BE2C (cell line): Measurements from ENCODE around the gene ZMAT1. TPM values are rescaled to one million over a fixed set of nuclear protein-coding genes. Genes with fewer than 3 reads are reported as not detected.
"Not testable (repeated sequence)": the region's sequence is repeated elsewhere in the genome, so short reads cannot be mapped to it uniquely, and the experiment has no call there.

Source experiments
- DNase-seq: peaks from one replicate; pipeline ENCODE4 v3.0.0-alpha.2; 2020
- H3K27me3 ChIP-seq: fragments of 250-450 bp; sonication (Bioruptor Pico); 2 replicates; pipeline ENCODE4 v1.5.1; 2020; ENCODE audit warnings: mild to moderate bottlenecking
- H3K36me3 ChIP-seq: fragments of 250-450 bp; sonication (Bioruptor Pico); 2 replicates; pipeline ENCODE4 v1.5.1; 2020; ENCODE audit warnings: mild to moderate bottlenecking
- H3K4me1 ChIP-seq: fragments of 250-450 bp; sonication (Bioruptor Pico); 2 replicates; pipeline ENCODE4 v1.5.1; 2020
- H3K4me3 ChIP-seq: 2 replicates; pipeline ENCODE4 v1.5.1; 2011; ENCODE audit warnings: low read depth, low read length
- H3K9me3 ChIP-seq: fragments of 250-450 bp; sonication (Bioruptor Pico); 2 replicates; pipeline ENCODE4 v1.5.1; 2020
- polyA plus RNA-seq: library from polyadenylated mRNA; unstranded; fragments of >200 nt; gene quantifications from one replicate; pipeline ENCODE4 v1.2.1, GENCODE V29; 2012; ENCODE audit warnings: low read depth, missing spikeins; ENCODE audit not compliant: insufficient read length, insufficient read depth
- TF ChIP-seq, protein P1 (sequence below): IDR thresholded peaks from 2 replicates; pipeline ENCODE4 v1.5.1; 2012; ENCODE audit warnings: mild to moderate bottlenecking, low read depth, low read length

Gene ZMAT1
- 0.48 TPM for polyA plus RNA-seq

- TF ChIP-seq, protein P1, sequence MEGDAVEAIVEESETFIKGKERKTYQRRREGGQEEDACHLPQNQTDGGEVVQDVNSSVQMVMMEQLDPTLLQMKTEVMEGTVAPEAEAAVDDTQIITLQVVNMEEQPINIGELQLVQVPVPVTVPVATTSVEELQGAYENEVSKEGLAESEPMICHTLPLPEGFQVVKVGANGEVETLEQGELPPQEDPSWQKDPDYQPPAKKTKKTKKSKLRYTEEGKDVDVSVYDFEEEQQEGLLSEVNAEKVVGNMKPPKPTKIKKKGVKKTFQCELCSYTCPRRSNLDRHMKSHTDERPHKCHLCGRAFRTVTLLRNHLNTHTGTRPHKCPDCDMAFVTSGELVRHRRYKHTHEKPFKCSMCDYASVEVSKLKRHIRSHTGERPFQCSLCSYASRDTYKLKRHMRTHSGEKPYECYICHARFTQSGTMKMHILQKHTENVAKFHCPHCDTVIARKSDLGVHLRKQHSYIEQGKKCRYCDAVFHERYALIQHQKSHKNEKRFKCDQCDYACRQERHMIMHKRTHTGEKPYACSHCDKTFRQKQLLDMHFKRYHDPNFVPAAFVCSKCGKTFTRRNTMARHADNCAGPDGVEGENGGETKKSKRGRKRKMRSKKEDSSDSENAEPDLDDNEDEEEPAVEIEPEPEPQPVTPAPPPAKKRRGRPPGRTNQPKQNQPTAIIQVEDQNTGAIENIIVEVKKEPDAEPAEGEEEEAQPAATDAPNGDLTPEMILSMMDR: no peak
- Histone ChIP-seq H3K4me1 (no peaks in the 10 kb centered on the region), H3K36me3 (no peaks in the 10 kb centered on the region), H3K4me3 (peak within 1 kb of the TSS; percentile 38), H3K27me3 (no peaks in the 10 kb centered on the region), H3K9me3 (no peaks in the 10 kb centered on the region)
- peak; percentile 83 for DNase-seq
These were observed at the start of gene ZMAT1 for GRCh38 chrX:101931488-101932248. TSS of gene ZMAT1 (minus strand) at chrX:101932027. CDS start at chrX:101932008, 19 bp downstream.

GRCh38 chrX:101977106-101977505 is 45.3 kb upstream of the ZMAT1 start:
- Histone ChIP-seq H3K4me3 (no peak overlapping the region), H3K4me1 (no peaks in the 10 kb centered on the region), H3K9me3 (no peaks in the 10 kb centered on the region), H3K27me3 (no peaks in the 10 kb centered on the region), H3K36me3 (no peaks in the 10 kb centered on the region)
- TF ChIP-seq, protein P1: no peak
- no peak for DNase-seq

GRCh38 chrX:101973066-101973465 is 41.2 kb upstream of the ZMAT1 start:
- Histone ChIP-seq H3K4me3 (no peak overlapping the region), H3K27me3 (no peaks in the 10 kb centered on the region), H3K9me3 (no peaks in the 10 kb centered on the region), H3K36me3 (no peaks in the 10 kb centered on the region), H3K4me1 (no peaks in the 10 kb centered on the region)
- TF ChIP-seq, protein P1: no peak
- no peak for DNase-seq

DNA sequence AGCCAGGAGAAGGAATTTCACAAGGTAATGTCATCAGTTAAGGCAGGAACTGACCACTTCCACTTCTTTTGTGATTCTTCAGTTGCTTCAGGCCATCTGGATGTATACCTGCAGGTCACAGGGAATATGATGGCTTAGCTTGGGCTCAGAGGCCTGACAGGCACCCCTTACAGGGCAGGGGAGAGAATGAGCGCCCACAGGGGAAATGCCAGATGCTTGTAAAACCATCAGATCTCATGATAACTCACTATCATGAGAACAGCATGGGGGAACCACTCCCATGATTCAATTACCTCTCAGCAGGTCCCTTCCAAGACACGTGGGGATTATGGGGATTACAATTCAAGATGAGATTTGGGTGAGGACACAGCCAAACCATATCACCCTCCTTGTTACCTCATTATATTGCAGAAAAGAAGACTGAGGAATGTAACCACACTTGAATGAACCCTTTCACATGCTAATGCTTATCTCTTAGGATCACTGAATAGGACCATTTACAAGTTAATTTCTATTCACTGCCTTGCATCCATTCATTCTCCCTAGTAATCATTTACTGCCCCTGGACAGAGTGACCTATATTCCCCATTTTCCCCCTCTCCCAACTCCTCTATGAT is 33.2 kb upstream of the ZMAT1 start:
- not testable (repeated sequence) for H3K9me3 ChIP-seq, DNase-seq, H3K36me3 ChIP-seq, H3K4me1 ChIP-seq, H3K4me3 ChIP-seq, H3K27me3 ChIP-seq

DNA sequence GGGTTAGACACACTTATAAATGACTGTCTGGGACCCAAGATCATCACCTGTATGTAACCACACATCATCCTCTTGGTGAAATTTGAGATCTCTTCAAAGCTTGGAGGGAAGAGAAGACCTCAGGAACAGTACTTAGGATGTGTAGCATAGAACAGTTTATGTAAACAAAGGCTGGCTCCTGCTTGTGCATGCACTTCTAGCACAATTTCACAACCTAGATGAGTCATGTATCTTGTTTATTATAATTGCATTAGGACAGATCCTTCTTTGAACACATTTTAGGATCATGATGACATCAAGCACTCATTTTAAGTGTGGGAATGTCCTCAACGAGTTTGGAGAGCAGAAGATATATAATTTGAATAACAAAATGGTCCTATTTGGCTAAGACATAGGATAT is 26.3 kb upstream of the ZMAT1 start:
- H3K9me3 ChIP-seq: no peaks in the 10 kb centered on the region
- DNase-seq: no peak
- TF ChIP-seq, protein P1: no peak

GRCh38 chrX:101957174-101957573 is 25.3 kb upstream of the ZMAT1 start:
- TF ChIP-seq, protein P1: no peak
- no peaks in the 10 kb centered on the region for H3K36me3 ChIP-seq
- H3K9me3 ChIP-seq: no peaks in the 10 kb centered on the region
- DNase-seq: no peak
- H3K27me3 ChIP-seq: no peaks in the 10 kb centered on the region
- no peak overlapping the region for H3K4me3 ChIP-seq
- no peaks in the 10 kb centered on the region for H3K4me1 ChIP-seq

More for the DNA sequence above, 26.3 kb upstream of the ZMAT1 start:
- H3K27me3 ChIP-seq: no peaks in the 10 kb centered on the region
- H3K4me1 ChIP-seq: no peaks in the 10 kb centered on the region
- no peak overlapping the region for H3K4me3 ChIP-seq
- no peaks in the 10 kb centered on the region for H3K36me3 ChIP-seq
